ENCODE results near the gene VAMP5.

Gene VAMP5

GRCh38 chr2:85642725-85643124 lies 58.5 kb downstream of the VAMP5 start:
- no peak for DNase-seq
